HEK293 (cell line): Measurements from ENCODE around the gene DENND2A.
A peak's percentile ranks its signal among the peaks of the same experiment; 100 is the strongest.

Source experiments
- CTCF ChIA-PET: fragments of 350-600 bp; formaldehyde crosslinking; extraction: SDS; loops from one replicate; lab custom pipeline; 2021; ENCODE audit warnings: antibody characterized with exemption; lab: Yijun Ruan, JAX
- POLR2A ChIA-PET: fragments of 300-600 bp; formaldehyde crosslinking; extraction: SDS; loops from one replicate; lab custom pipeline; 2020; ENCODE audit warnings: antibody characterized with exemption, inconsistent platforms; lab: Yijun Ruan, JAX
- H3K27ac ChIP-seq: fragments of 200-500 bp; sonication (Bioruptor generic); 2 replicates; pipeline ENCODE4 v1.5.1; 2014; ENCODE audit warnings: low read depth, low read length, control low read depth, inconsistent platforms; ENCODE audit errors: extremely low read depth
- H3K36me3 ChIP-seq, 2 experiments: fragments of 200-500 bp in 1 of 2; sonication (Bioruptor generic) in 1 of 2; 1 replicate in 1 of 2; 2 replicates in 1 of 2; pipeline ENCODE4 v1.5.1; 2014 to 2017; ENCODE audit warnings: inconsistent platforms in 2 of 2, low read length in 2 of 2; ENCODE audit not compliant: control insufficient read depth in 2 of 2, insufficient read depth in 1 of 2
- H3K4me1 ChIP-seq: fragments of 200-500 bp; sonication (Bioruptor generic); 2 replicates; pipeline ENCODE4 v1.5.1; 2014; ENCODE audit warnings: mild to moderate bottlenecking, low read length, inconsistent platforms; ENCODE audit not compliant: control insufficient read depth, insufficient read depth
- H3K4me3 ChIP-seq: 2 replicates; pipeline ENCODE4 v1.5.1; 2011; ENCODE audit warnings: low read depth, mild to moderate bottlenecking, control low read depth, low read length, moderate library complexity
- H3K9me3 ChIP-seq: fragments of 200-500 bp; sonication (Bioruptor generic); 2 replicates; pipeline ENCODE4 v1.5.1; 2014; ENCODE audit warnings: low read depth, low read length, inconsistent platforms; ENCODE audit not compliant: control insufficient read depth, insufficient read depth
- GFI1B ChIP-seq: fragments of 450-650 bp; formaldehyde crosslinking; IDR thresholded peaks from 2 replicates; pipeline ENCODE4 v1.5.1; 2016; ENCODE audit warnings: missing biosample characterization, missing genetic modification characterization
- HOXD13 ChIP-seq: sonication (generic); formaldehyde crosslinking; IDR thresholded peaks from 2 replicates; pipeline ENCODE4 v1.8.0; 2022; ENCODE audit warnings: missing genetic modification reagents, borderline replicate concordance
- KLF1 ChIP-seq: fragments of 450-650 bp; formaldehyde crosslinking; IDR thresholded peaks from 2 replicates; pipeline ENCODE4 v1.5.1; 2016; ENCODE audit warnings: missing biosample characterization, missing genetic modification characterization
- MEIS1 ChIP-seq: sonication (generic); formaldehyde crosslinking; IDR thresholded peaks from 2 replicates; pipeline ENCODE4 v1.8.1; 2022; ENCODE audit warnings: missing genetic modification reagents, mild to moderate bottlenecking, borderline replicate concordance
- SP7 ChIP-seq: fragments of 450-650 bp; formaldehyde crosslinking; IDR thresholded peaks from 2 replicates; pipeline ENCODE4 v1.5.1; 2016; ENCODE audit warnings: missing biosample characterization, missing genetic modification characterization
- YY2 ChIP-seq: fragments of 450-650 bp; formaldehyde crosslinking; IDR thresholded peaks from 2 replicates; pipeline ENCODE4 v1.5.1; 2016; ENCODE audit warnings: missing biosample characterization, missing genetic modification characterization
- ZBTB1 ChIP-seq: fragments of 450-650 bp; formaldehyde crosslinking; IDR thresholded peaks from 2 replicates; pipeline ENCODE4 v1.5.1; 2016; ENCODE audit warnings: missing biosample characterization, missing genetic modification characterization
- ZBTB17 ChIP-seq: fragments of 450-650 bp; formaldehyde crosslinking; IDR thresholded peaks from 2 replicates; pipeline ENCODE4 v1.5.1; 2016; ENCODE audit warnings: missing biosample characterization, missing genetic modification characterization
- ZBTB48 ChIP-seq: fragments of 450-650 bp; formaldehyde crosslinking; IDR thresholded peaks from 2 replicates; pipeline ENCODE4 v1.5.1; 2016; ENCODE audit warnings: missing biosample characterization, missing genetic modification characterization
- ZFP37 ChIP-seq: fragments of 450-650 bp; formaldehyde crosslinking; IDR thresholded peaks from 2 replicates; pipeline ENCODE4 v1.5.1; 2016; ENCODE audit warnings: missing biosample characterization, missing genetic modification characterization
- ZNF133 ChIP-seq: fragments of 450-650 bp; formaldehyde crosslinking; IDR thresholded peaks from 2 replicates; pipeline ENCODE4 v1.5.1; 2016; ENCODE audit warnings: missing biosample characterization, missing genetic modification characterization
- ZNF18 ChIP-seq: fragments of 450-650 bp; formaldehyde crosslinking; IDR thresholded peaks from 2 replicates; pipeline ENCODE4 v1.5.1; 2016; ENCODE audit warnings: missing biosample characterization, missing genetic modification characterization
- ZNF274 ChIP-seq, 2 experiments: fragments of 200-500 bp in 1 of 2; fragments of 450-650 bp in 1 of 2; sonication (Bioruptor generic) in 1 of 2; formaldehyde crosslinking in 1 of 2; IDR thresholded peaks; 2 replicates each; pipeline versions ENCODE4 v1.5.1 to v1.6.1; 2014 to 2016; ENCODE audit warnings: borderline replicate concordance in 1 of 2, inconsistent platforms in 1 of 2, low read length in 1 of 2, missing biosample characterization in 1 of 2, missing genetic modification characterization in 1 of 2
- ZNF404 ChIP-seq: fragments of 450-650 bp; formaldehyde crosslinking; IDR thresholded peaks from 2 replicates; pipeline ENCODE4 v1.5.1; 2017; ENCODE audit warnings: missing biosample characterization, missing genetic modification characterization
- ZNF473 ChIP-seq: fragments of 450-650 bp; formaldehyde crosslinking; IDR thresholded peaks from 2 replicates; pipeline ENCODE4 v1.5.1; 2017; ENCODE audit warnings: missing biosample characterization, missing genetic modification characterization
- ZNF48 ChIP-seq: fragments of 450-650 bp; formaldehyde crosslinking; IDR thresholded peaks from 2 replicates; pipeline ENCODE4 v1.5.1; 2016; ENCODE audit warnings: missing biosample characterization, missing genetic modification characterization
- ZNF521 ChIP-seq: fragments of 450-650 bp; formaldehyde crosslinking; IDR thresholded peaks from 2 replicates; pipeline ENCODE4 v1.5.1; 2017; ENCODE audit warnings: missing biosample characterization, mild to moderate bottlenecking, missing genetic modification characterization
- ZNF549 ChIP-seq: fragments of 450-650 bp; IDR thresholded peaks from 2 replicates; pipeline ENCODE4 v1.5.1; 2018; ENCODE audit warnings: missing biosample characterization, missing genetic modification characterization, mild to moderate bottlenecking, inconsistent platforms, moderate library complexity
- ZNF580 ChIP-seq: fragments of 450-650 bp; formaldehyde crosslinking; IDR thresholded peaks from 2 replicates; pipeline ENCODE4 v1.5.1; 2016; ENCODE audit warnings: missing biosample characterization, missing genetic modification characterization
- ZNF600 ChIP-seq: fragments of 450-650 bp; formaldehyde crosslinking; IDR thresholded peaks from 2 replicates; pipeline ENCODE4 v1.5.1; 2016; ENCODE audit warnings: missing biosample characterization, missing genetic modification characterization
- ZNF654 ChIP-seq: fragments of 450-650 bp; formaldehyde crosslinking; IDR thresholded peaks from 2 replicates; pipeline ENCODE4 v1.5.1; 2016; ENCODE audit warnings: low read depth, missing biosample characterization, missing genetic modification characterization
- ZNF677 ChIP-seq: fragments of 450-650 bp; IDR thresholded peaks from 2 replicates; pipeline ENCODE4 v1.5.0; 2018; ENCODE audit warnings: missing biosample characterization, mild to moderate bottlenecking, missing genetic modification characterization, moderate library complexity
- ZNF792 ChIP-seq: fragments of 450-650 bp; formaldehyde crosslinking; IDR thresholded peaks from 2 replicates; pipeline ENCODE4 v1.5.1; 2016; ENCODE audit warnings: missing biosample characterization, missing genetic modification characterization
- ZNF830 ChIP-seq: fragments of 450-650 bp; IDR thresholded peaks from 2 replicates; pipeline ENCODE4 v1.5.0; 2018; ENCODE audit warnings: missing biosample characterization, missing genetic modification characterization, low read depth, mild to moderate bottlenecking, moderate library complexity
- ZSCAN16 ChIP-seq: fragments of 450-650 bp; formaldehyde crosslinking; IDR thresholded peaks from 2 replicates; pipeline ENCODE4 v1.5.1; 2016; ENCODE audit warnings: missing biosample characterization, missing genetic modification characterization
- ZSCAN23 ChIP-seq: fragments of 450-650 bp; formaldehyde crosslinking; IDR thresholded peaks from 2 replicates; pipeline ENCODE4 v1.5.1; 2016; ENCODE audit warnings: missing biosample characterization, missing genetic modification characterization
- TF ChIP-seq, protein P1 (sequence below): fragments of 450-650 bp; formaldehyde crosslinking; IDR thresholded peaks from 2 replicates; pipeline ENCODE4; 2016; ENCODE audit warnings: missing biosample characterization, missing genetic modification characterization
- TF ChIP-seq, protein P2 (sequence below): fragments of 450-650 bp; formaldehyde crosslinking; IDR thresholded peaks from 2 replicates; pipeline ENCODE4 v1.5.1; 2016; ENCODE audit warnings: missing biosample characterization, missing genetic modification characterization

DENND2A gene

GRCh38 chr7:140654661-140655060, 14.0 kb upstream of the DENND2A start:
- TF ChIP-seq GFI1B (tag by site-specific recombination) (no peak), ZNF274 (IDR thresholded peaks at IDR 0.05; ENCODE audit: low read length) (no peak), ZNF274 (tag by site-specific recombination; IDR thresholded peaks at IDR 0.05; ENCODE audit: borderline replicate concordance) (0 out of 2 replicates have a peak, but pooled peaks have one; percentile 42), ZNF580 (tag by site-specific recombination) (no peak), MEIS1 (CRISPR knock-in tag) (no peak), ZSCAN16 (0 out of 2 replicates have a peak, but pooled peaks have one; percentile 20), YY2 (tag by site-specific recombination) (peak; percentile 58), ZBTB1 (tag by site-specific recombination) (no peak), ZNF521 (tag by site-specific recombination) (no peak), ZNF677 (tag by site-specific recombination) (no peak), ZSCAN23 (tag by site-specific recombination) (no peak), ZNF18 (tag by site-specific recombination) (no peak), ZNF830 (tag by site-specific recombination) (no peak), ZNF473 (tag by site-specific recombination) (peak; percentile 42; the same call in 1 of the 2 replicates), ZBTB48 (tag by site-specific recombination) (peak; percentile 54)
- TF ChIP-seq, protein P1, sequence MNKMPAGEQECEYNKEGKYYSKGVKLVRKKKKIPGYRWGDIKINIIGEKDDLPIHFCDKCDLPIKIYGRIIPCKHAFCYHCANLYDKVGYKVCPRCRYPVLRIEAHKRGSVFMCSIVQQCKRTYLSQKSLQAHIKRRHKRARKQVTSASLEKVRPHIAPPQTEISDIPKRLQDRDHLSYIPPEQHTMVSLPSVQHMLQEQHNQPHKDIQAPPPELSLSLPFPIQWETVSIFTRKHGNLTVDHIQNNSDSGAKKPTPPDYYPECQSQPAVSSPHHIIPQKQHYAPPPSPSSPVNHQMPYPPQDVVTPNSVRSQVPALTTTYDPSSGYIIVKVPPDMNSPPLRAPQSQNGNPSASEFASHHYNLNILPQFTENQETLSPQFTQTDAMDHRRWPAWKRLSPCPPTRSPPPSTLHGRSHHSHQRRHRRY (tag by site-specific recombination) = peak; percentile 23; the same call in 1 of the 2 replicates
- Histone ChIP-seq H3K36me3 (no peaks in the 10 kb centered on the region), H3K9me3 (no peaks in the 10 kb centered on the region), H3K4me1 (no peaks in the 10 kb centered on the region), H3K4me3 (no peak overlapping the region), H3K27ac (no peak overlapping the region)
- CTCF ChIA-PET = interaction anchor here (0.7 to 3.1 kb wide), 3 partner anchors 10 to 135 kb away, joined by 3 to 80 read pairs (median 9); no protein-coding TSS in a partner anchor
- POLR2A ChIA-PET = no interaction called here

GRCh38 chr7:140654109-140654387, 13.4 kb upstream of the DENND2A start:
- Histone ChIP-seq H3K4me3 (no peak overlapping the region), H3K27ac (no peak overlapping the region), H3K9me3 (no peaks in the 10 kb centered on the region), H3K36me3 (no peaks in the 10 kb centered on the region), H3K4me1 (no peaks in the 10 kb centered on the region)
- TF ChIP-seq ZNF48 (no peak), ZFP37 (no peak)
- CTCF ChIA-PET = interaction anchor here (0.6 to 3.1 kb wide), 22 partner anchors 7 to 872 kb away, joined by 3 to 80 read pairs (median 5); no protein-coding TSS in a partner anchor
- POLR2A ChIA-PET = no interaction called here

- Histone ChIP-seq H3K36me3 (no peaks in the 10 kb centered on the region), H3K9me3 (no peaks in the 10 kb centered on the region), H3K4me1 (no peaks in the 10 kb centered on the region), H3K27ac (no peak overlapping the region), H3K4me3 (no peak overlapping the region)
- CTCF ChIA-PET = interaction anchor here (0.6 to 3.1 kb wide), 29 partner anchors 8 to 871 kb away, joined by 3 to 80 read pairs (median 5); no protein-coding TSS in a partner anchor
- POLR2A ChIA-PET = no interaction called here
- TF ChIP-seq ZNF654 (tag by site-specific recombination) (peak; percentile 96), ZBTB17 (tag by site-specific recombination) (peak; percentile 26; the same call in 1 of the 2 replicates), ZNF792 (no peak), ZSCAN16 (no peak), ZNF133 (tag by site-specific recombination) (no peak), ZNF549 (tag by site-specific recombination) (no peak), ZNF600 (peak; percentile 48; the same call in 1 of the 2 replicates), SP7 (0 out of 2 replicates have a peak, but pooled peaks have one; percentile 23), HOXD13 (CRISPR knock-in tag) (no peak), ZNF404 (tag by site-specific recombination) (no peak), KLF1 (tag by site-specific recombination) (no peak), ZNF48 (no peak)
- TF ChIP-seq, protein P2, sequence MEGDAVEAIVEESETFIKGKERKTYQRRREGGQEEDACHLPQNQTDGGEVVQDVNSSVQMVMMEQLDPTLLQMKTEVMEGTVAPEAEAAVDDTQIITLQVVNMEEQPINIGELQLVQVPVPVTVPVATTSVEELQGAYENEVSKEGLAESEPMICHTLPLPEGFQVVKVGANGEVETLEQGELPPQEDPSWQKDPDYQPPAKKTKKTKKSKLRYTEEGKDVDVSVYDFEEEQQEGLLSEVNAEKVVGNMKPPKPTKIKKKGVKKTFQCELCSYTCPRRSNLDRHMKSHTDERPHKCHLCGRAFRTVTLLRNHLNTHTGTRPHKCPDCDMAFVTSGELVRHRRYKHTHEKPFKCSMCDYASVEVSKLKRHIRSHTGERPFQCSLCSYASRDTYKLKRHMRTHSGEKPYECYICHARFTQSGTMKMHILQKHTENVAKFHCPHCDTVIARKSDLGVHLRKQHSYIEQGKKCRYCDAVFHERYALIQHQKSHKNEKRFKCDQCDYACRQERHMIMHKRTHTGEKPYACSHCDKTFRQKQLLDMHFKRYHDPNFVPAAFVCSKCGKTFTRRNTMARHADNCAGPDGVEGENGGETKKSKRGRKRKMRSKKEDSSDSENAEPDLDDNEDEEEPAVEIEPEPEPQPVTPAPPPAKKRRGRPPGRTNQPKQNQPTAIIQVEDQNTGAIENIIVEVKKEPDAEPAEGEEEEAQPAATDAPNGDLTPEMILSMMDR (tag by site-specific recombination) = peak; percentile 78
Observed at GRCh38 chr7:140653319-140654108, 12.9 kb upstream of the DENND2A start.
